ENCODE measurements around the gene THRB. TPM values are rescaled to one million over a fixed set of nuclear protein-coding genes. Genes with fewer than 3 reads are reported as not detected.

The THRB gene
- total RNA-seq, 1 donor from 2014 or later: 0.56 TPM

DNA sequence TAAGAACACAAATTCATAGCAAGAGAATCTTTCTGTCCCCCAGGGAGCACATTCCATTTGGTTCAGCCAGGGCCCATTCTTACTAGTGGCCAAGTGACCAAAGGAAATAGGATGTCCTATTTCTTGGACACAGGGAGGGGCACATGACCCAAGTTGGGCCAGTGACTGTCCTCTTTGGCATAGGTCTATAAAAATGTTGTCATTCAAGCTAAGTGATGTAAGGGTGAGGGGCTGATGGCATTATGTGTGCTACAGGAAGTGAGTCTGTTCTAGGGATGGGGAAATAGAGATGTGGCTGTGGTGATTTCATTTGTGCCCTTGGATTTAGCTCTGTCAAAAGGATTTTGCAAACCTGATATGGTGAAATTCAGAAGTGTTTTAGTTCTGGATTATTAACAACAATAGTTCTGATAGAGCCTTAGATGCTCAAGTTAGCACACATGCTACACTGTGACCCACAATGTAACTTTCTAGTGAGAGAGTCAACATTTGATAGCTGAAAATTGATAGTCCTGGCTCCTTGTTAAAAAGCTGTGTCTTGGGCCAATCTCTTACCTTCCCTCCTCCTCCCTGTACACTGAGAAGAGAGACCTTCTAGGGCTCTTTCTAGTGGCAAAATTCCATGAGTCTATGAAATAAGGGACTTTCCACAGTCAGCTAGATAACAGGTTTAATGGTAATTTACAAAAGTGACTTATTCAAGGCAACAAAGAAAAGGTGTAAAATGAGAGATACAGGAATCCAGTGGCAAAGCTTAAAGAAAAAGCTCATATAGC, 117.2 kb downstream of the THRB start:
- DNase-seq: no peak
- Mint-ChIP-seq H3K9me3 (ENCODE audit: unreplicated experiment) (no peaks in the 10 kb centered on the region), H3K27ac (ENCODE audit: unreplicated experiment) (no peak overlapping the region), H3K36me3 (ENCODE audit: unreplicated experiment) (no peaks in the 10 kb centered on the region), H3K4me3 (ENCODE audit: unreplicated experiment) (no peak overlapping the region), H3K27me3 (ENCODE audit: unreplicated experiment) (no peaks in the 10 kb centered on the region), H3K4me1 (ENCODE audit: low read depth, unreplicated experiment) (no peaks in the 10 kb centered on the region)
- no peak for TF ChIP-seq CTCF (IDR thresholded peaks at IDR 0.05; ENCODE audit: partially characterized antibody, unreplicated experiment)

DNA sequence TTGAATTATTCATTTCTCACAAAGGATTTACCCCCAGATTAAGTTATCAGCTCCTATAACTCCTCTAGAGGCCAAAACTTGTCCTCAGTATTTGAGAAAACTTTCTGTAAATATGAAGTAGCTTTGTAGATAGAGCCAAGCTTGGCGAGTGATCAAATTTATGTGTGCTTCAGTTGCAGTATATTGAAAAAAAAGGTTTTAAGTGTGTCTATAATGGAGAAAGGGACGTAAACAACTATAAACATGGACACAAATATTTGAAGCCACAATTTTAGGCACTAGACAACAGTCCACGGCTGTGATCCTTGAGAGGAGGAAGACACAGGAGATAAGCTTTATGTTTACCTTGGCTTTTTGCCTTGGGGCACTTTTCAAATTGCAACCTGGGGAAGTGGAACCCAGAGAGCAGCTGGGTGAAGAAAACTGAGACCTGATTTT, 118.7 kb downstream of the THRB start:
- Mint-ChIP-seq H3K4me3 (ENCODE audit: unreplicated experiment) (no peak overlapping the region), H3K27ac (ENCODE audit: unreplicated experiment) (no peak overlapping the region), H3K9me3 (ENCODE audit: unreplicated experiment) (no peaks in the 10 kb centered on the region), H3K36me3 (ENCODE audit: unreplicated experiment) (no peaks in the 10 kb centered on the region), H3K4me1 (ENCODE audit: low read depth, unreplicated experiment) (no peaks in the 10 kb centered on the region), H3K27me3 (ENCODE audit: unreplicated experiment) (no peaks in the 10 kb centered on the region)
- DNase-seq: no peak
- no peak for TF ChIP-seq CTCF (IDR thresholded peaks at IDR 0.05; ENCODE audit: partially characterized antibody, unreplicated experiment)

GRCh38 chr3:24374801-24375200, 119.8 kb downstream of the THRB start:
- no peaks in the 10 kb centered on the region for H3K36me3 Mint-ChIP-seq (ENCODE audit: unreplicated experiment)
- H3K27me3 Mint-ChIP-seq (ENCODE audit: unreplicated experiment): no peaks in the 10 kb centered on the region
- no peak overlapping the region for H3K27ac Mint-ChIP-seq (ENCODE audit: unreplicated experiment)
- no peak overlapping the region for H3K4me3 Mint-ChIP-seq (ENCODE audit: unreplicated experiment)
- H3K4me1 Mint-ChIP-seq (ENCODE audit: low read depth, unreplicated experiment): no peaks in the 10 kb centered on the region
- no peak for DNase-seq
- no peaks in the 10 kb centered on the region for H3K9me3 Mint-ChIP-seq (ENCODE audit: unreplicated experiment)
- TF ChIP-seq CTCF (IDR thresholded peaks at IDR 0.05; ENCODE audit: partially characterized antibody, unreplicated experiment): no peak

DNA sequence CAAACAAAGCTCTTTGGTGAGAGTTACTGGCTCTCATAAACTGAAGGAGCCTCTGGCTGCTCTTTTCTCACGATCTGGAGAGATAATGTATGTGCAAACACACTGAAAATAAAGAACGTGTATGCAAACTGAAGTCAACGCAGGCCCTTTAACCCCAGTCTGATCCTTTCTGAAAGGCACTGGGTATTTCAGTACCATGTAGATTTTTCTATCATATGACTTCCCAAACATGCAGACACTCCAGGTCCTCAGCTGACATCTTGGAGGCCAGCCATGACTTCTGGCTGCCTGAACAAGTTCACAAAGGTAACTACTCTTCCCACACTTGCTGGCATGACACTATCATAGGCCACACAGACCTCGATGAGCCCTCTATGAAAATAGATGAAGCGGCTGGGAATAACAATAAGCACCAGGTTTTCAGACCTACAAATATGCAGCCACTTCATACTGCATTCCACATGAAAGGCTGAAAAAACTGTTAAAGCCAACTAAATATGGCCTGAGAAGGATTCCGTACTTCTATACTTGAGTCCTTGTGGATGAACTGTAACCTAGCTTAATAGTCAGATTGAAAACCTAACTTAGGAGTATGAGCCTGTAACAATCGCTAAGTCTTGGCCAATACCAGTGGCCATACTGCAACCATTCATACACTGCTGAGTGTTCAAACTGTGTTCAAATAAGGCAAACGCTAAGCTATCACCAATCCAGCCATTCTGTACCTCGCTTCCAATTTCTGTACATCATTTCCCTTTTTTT, 121.3 kb downstream of the THRB start:
- TF ChIP-seq CTCF (IDR thresholded peaks at IDR 0.05; ENCODE audit: partially characterized antibody, unreplicated experiment): no peak
- Mint-ChIP-seq H3K36me3 (ENCODE audit: unreplicated experiment) (no peaks in the 10 kb centered on the region), H3K4me1 (ENCODE audit: low read depth, unreplicated experiment) (no peaks in the 10 kb centered on the region), H3K27me3 (ENCODE audit: unreplicated experiment) (no peaks in the 10 kb centered on the region), H3K27ac (ENCODE audit: unreplicated experiment) (no peak overlapping the region), H3K4me3 (ENCODE audit: unreplicated experiment) (no peak overlapping the region), H3K9me3 (ENCODE audit: unreplicated experiment) (no peaks in the 10 kb centered on the region)
- no peak for DNase-seq

All from glutamatergic neuron (in vitro differentiated cells).